Esophagus squamous epithelium (tissue), 5 donors: ENCODE data around the gene NUDT19. TPM values are rescaled to one million over a fixed set of nuclear protein-coding genes. Genes with fewer than 3 reads are reported as not detected.

Source experiments
- DNase-seq: peaks from one replicate; lab custom pipeline; 2025; lab: John Stamatoyannopoulos, UW
- H3K27ac ChIP-seq, 4 donors: fragments of 200-600 bp; sonication (generic); one replicate each; pipeline ENCODE4 v1.5.1; 2016 to 2019; ENCODE audit warnings: mild to moderate bottlenecking in 1 of 4
- H3K27me3 ChIP-seq, 4 donors: fragments of 200-600 bp; sonication (generic); 1 replicate in 3 of 4; 2 replicates in 1 of 4; pipeline versions ENCODE4 v1.5.1 to v1.6.0; 2017 to 2021; ENCODE audit warnings: antibody characterized with exemption in 1 of 4
- H3K36me3 ChIP-seq, 3 donors: fragments of 200-600 bp; sonication (generic); one replicate each; pipeline ENCODE4 v1.5.1; 2016 to 2019
- H3K4me1 ChIP-seq, 3 donors: fragments of 200-600 bp; sonication (generic); one replicate each; pipeline ENCODE4 v1.5.1; 2017 to 2019
- H3K4me3 ChIP-seq, 4 donors: fragments of 200-600 bp; sonication (generic); 1 replicate in 3 of 4; 2 replicates in 1 of 4; pipeline ENCODE4 v1.5.1; 2016 to 2019; ENCODE audit warnings: mild to moderate bottlenecking in 2 of 4, moderate library complexity in 1 of 4
- H3K9me3 ChIP-seq, 3 donors: fragments of 200-600 bp; sonication (generic); one replicate each; pipeline ENCODE4 v1.5.1; 2016 to 2019
- CTCF ChIP-seq, 6 experiments: fragments of 450-650 bp in 4 of 6; fragments of 200-600 bp in 2 of 6; sonication (generic) in 2 of 6; IDR thresholded peaks; one replicate each; pipeline ENCODE4 v1.5.1; 2016 to 2019; ENCODE audit warnings: antibody characterized with exemption in 6 of 6, mild to moderate bottlenecking in 4 of 6, moderate library complexity in 4 of 6
- POLR2A ChIP-seq, 4 donors: fragments of 450-650 bp; IDR thresholded peaks; one replicate each; pipeline ENCODE4 v1.6.1; 2017; ENCODE audit warnings: antibody characterized with exemption in 4 of 4, mild to moderate bottlenecking in 4 of 4, moderate library complexity in 3 of 4
- WGBS, 2 donors: methylation state at CpG; one replicate each; pipeline ENCODE4 v1.1.5; 2018; 5-methylcytosine and 5-hydroxymethylcytosine counted together
- intact Hi-C: fragments of 100-400 bp; cut with DNase I; formaldehyde crosslinking; loops from one replicate; pipeline ENCODE4 v1.15.0; 2022
- total RNA-seq, 4 donors: library from RNA; depleted of rRNA; stranded (reverse); fragments of >200 nt; gene quantifications; one replicate each; pipeline ENCODE4 v1.1.0, GENCODE V29; 2016
- donor health status: DM: yes; HTN: yes; CAD: no.

NUDT19 gene
- total RNA-seq, 4 donors from 2014 or later, result 13.3 to 20.8 (median 14.1) TPM

GRCh38 chr19:32669310-32669709 is 22.3 kb upstream of the NUDT19 start:
- TF ChIP-seq CTCF (IDR thresholded peaks at IDR 0.05), result no peak
- no peak for TF ChIP-seq POLR2A (IDR thresholded peaks at IDR 0.05)
- no peak for DNase-seq
- H3K4me1 ChIP-seq, result peaks cover 11 to 38% (median 20%) of the 10 kb centered on the region in 3 donors
- no peaks in the 10 kb centered on the region for H3K27me3 ChIP-seq
- intact Hi-C loops, result no loop called here
- peaks cover 0 to 20% (median 0%) of the 10 kb centered on the region in 3 donors for H3K36me3 ChIP-seq
- no peaks in the 10 kb centered on the region for H3K9me3 ChIP-seq
- no peak overlapping the region for H3K27ac ChIP-seq
- WGBS, 2 donors, result 78 to 79% methylated on average over 3 of the region's 3 CpGs
- H3K4me3 ChIP-seq, result no peak overlapping the region

GRCh38 chr19:32671883-32672593 is 19.6 kb upstream of the NUDT19 start:
- Histone ChIP-seq H3K27me3 (peaks cover 0 to 14% (median 0%) of the 10 kb centered on the region in 4 donors), H3K4me3 (no peak overlapping the region), H3K9me3 (no peaks in the 10 kb centered on the region), H3K4me1 (peaks cover 25 to 57% (median 28%) of the 10 kb centered on the region in 3 donors), H3K36me3 (peaks cover 0 to 4% (median 0%) of the 10 kb centered on the region in 3 donors), H3K27ac (no peak overlapping the region)
- no peak for DNase-seq
- intact Hi-C loops, result no loop called here
- TF ChIP-seq CTCF (IDR thresholded peaks at IDR 0.05) (no peak), POLR2A (IDR thresholded peaks at IDR 0.05) (no peak)
- 74 to 83% methylated on average over 12 to 13 of the region's 14 CpGs for WGBS, 2 donors

GRCh38 chr19:32672841-32673240 is 18.8 kb upstream of the NUDT19 start:
- Histone ChIP-seq H3K4me1 (peaks cover 25 to 65% (median 28%) of the 10 kb centered on the region in 3 donors), H3K36me3 (no peaks in the 10 kb centered on the region), H3K9me3 (no peaks in the 10 kb centered on the region), H3K27ac (no peak overlapping the region), H3K27me3 (peaks cover 0 to 22% (median 0%) of the 10 kb centered on the region in 4 donors), H3K4me3 (no peak overlapping the region)
- no peak for DNase-seq
- TF ChIP-seq POLR2A (IDR thresholded peaks at IDR 0.05) (no peak), CTCF (IDR thresholded peaks at IDR 0.05) (no peak)
- intact Hi-C loops, result no loop called here
- WGBS, 2 donors, result 91 to 100% methylated on average over 1 to 3 of the region's 3 CpGs

GRCh38 chr19:32673573-32673972 is 18.0 kb upstream of the NUDT19 start:
- DNase-seq, result no peak
- no peaks in the 10 kb centered on the region for H3K9me3 ChIP-seq
- no peaks in the 10 kb centered on the region for H3K36me3 ChIP-seq
- intact Hi-C loops, result no loop called here
- no peak overlapping the region for H3K27ac ChIP-seq
- WGBS, 2 donors, result 47 to 86% methylated on average over 2 to 7 of the region's 10 CpGs
- peak overlapping the region in 3 of 4 donors; percentile 69 to 98 (median 77) for H3K4me3 ChIP-seq
- no peak for TF ChIP-seq POLR2A (IDR thresholded peaks at IDR 0.05)
- no peak for TF ChIP-seq CTCF (IDR thresholded peaks at IDR 0.05)
- H3K27me3 ChIP-seq, result peaks cover 0 to 22% (median 0%) of the 10 kb centered on the region in 4 donors
- peaks cover 25 to 66% (median 28%) of the 10 kb centered on the region in 3 donors for H3K4me1 ChIP-seq

GRCh38 chr19:32674153-32674930 is 17.3 kb upstream of the NUDT19 start:
- 4 to 11% methylated on average over 4 to 16 of the region's 67 CpGs for WGBS, 2 donors
- intact Hi-C loops, result no loop called here
- H3K4me3 ChIP-seq, result peak overlapping the region; percentile 69 to 98 (median 86)
- H3K27ac ChIP-seq, result peak overlapping the region; percentile 85 to 95 (median 92)
- no peaks in the 10 kb centered on the region for H3K36me3 ChIP-seq
- H3K4me1 ChIP-seq, result peaks cover 25 to 66% (median 28%) of the 10 kb centered on the region in 3 donors
- no peaks in the 10 kb centered on the region for H3K9me3 ChIP-seq
- TF ChIP-seq CTCF (IDR thresholded peaks at IDR 0.05) (peak in 1 of 6 experiments; percentile 27), POLR2A (IDR thresholded peaks at IDR 0.05) (no peak)
- H3K27me3 ChIP-seq, result peaks cover 0 to 22% (median 0%) of the 10 kb centered on the region in 4 donors
- no peak for DNase-seq
